ENCODE results near the gene KHDC4.

The KHDC4 gene

DNA sequence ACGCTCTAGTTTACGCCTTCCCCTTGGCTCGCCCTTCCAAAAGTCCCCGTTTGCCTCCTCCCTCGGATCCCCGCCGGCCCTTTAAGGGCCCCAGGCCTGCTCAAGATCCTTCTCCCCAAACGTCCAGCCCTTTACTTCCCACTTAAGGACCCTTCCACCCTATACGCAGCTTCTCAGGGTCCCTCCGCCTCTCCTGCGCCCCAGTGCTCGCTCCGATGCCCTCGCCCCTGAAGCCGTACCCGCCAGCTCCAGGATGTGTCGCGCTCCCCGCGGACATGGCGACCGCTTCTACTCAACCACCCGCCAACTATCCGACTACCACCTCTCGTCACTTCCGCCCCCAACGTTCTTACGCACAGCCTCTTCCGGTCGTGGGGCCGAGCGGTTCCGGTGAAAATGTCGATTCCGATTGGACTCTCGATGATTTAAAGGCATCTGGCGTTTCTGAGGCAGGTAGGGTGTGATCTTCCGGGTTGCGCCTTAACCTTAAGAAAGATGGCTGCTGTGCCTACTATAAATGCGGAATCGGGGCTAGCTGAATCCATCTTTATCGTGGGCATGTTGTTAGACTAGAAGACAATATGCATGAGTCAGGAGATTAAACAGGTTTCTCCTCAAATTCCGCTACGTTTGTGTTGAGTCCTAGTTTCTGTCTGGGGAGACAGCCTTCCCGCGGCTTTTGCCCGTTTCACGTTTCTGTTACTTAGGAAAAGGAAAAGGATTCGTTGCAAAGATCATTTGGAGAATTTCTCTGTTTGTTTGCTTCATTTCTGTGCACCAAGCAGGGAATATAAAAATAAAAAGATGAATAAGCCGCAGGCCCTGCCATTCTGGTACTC is at the start of gene KHDC4:
KHDC4 (minus strand) TSS at position 317 of the 839 bp plus-strand sequence; CDS start at position 277, 40 bp downstream.
- DNase-seq (ENCODE audit: low read depth): peak; percentile 91

- no peak for DNase-seq (ENCODE audit: low read depth)
Observed at GRCh38 chr1:155983191-155984024, 49.2 kb upstream of the KHDC4 start.

DNA sequence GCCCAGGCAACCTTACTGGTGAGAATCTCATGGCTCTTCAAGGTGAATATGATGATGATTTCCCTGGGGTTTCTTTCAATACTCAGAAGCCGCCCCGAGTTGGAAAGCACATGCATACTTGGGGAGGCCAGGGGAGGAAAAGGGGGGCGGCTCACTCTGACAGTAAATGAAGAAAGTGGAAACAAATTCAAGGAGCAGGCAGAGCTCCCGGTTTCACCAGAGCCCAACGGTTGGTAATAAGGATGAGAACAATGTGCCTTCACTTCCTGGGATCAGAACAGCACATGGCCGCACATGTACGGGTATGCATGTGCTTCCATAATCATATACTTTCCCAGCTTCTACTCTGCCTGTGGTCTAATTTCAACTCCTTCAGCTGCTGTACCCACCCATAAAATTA is 47.9 kb upstream of the KHDC4 start:
- DNase-seq (ENCODE audit: low read depth): no peak

- no peak for DNase-seq (ENCODE audit: low read depth)
Observed at GRCh38 chr1:155981266-155982088, 47.3 kb upstream of the KHDC4 start.

DNA sequence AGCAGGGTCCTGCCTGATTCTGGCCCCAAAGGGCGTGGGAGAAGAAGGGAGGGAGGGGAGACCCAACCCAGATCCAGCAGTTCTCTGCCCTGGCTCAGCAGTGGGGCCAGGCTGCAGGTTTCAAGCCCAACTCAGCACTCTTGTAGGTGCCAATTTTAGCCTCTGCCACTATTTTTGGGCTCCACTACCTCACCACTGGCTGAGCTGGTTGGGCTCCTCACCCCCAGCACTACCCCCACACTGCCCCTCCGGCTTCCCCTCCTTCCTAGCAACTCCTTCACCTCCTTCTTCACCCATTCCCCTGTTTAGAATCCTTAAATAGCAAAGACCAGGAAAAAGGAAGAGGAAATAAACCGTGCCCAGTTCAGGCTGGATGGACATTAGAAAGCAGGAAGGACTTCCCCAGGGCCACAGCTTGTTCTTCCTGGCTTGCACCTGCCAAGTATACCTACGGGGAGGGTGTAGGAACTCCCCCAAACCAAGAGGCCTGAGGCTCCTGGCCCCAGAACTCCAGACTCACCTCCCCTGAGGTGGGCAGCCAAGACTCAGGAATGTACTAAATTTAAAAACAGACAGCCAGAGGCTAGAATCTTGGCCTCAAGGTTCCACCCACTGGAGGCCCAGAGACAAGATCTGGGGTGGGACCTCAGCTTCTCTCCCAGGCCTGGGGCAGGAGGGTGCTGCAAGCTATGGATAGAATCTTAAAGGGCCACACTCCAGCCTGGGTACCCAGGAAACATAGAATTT is 45.6 kb upstream of the KHDC4 start:
- DNase-seq (ENCODE audit: low read depth): no peak

- DNase-seq (ENCODE audit: low read depth): no peak
Observed at GRCh38 chr1:155978973-155979429, 44.8 kb upstream of the KHDC4 start.

- DNase-seq (ENCODE audit: low read depth): peak; percentile 73
Observed at GRCh38 chr1:155978325-155978972, 44.2 kb upstream of the KHDC4 start, which contains the start of gene ARHGEF2. TSS of gene ARHGEF2 (minus strand) at chr1:155978547. CDS start at chr1:155978427, 120 bp downstream.

DNA sequence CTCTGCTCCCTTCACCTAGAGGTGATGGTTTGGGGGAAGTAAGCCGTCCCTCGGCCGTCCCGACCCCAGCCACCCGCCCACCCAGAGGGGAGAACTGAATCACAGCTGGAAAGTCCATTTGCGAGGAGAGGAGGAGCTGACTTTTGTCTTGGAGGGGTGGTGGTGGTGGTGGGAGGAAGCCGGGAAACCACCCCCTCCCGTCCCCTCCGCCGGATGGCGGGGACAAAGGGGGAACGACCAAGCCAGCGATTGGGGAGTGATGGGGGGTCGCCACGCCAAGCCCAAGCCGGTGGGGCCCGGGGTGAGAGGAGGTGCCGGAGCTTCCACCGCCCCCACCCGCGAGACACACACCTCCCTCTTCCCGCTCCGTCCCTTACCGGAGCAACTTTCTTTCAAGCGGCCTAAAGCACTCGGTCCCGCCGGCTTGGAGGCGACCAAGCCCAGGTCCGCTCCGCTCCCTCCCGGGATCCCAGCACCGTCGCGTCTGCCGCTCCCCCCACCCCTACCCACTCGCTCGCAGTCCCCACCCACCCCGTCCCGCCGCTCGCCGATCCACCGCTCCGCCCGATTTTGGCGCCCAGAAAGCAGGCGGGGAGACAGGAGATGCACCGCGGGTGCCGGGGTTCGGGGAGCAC is 43.6 kb upstream of the KHDC4 start:
- peak; percentile 52 for DNase-seq (ENCODE audit: low read depth)

DNA sequence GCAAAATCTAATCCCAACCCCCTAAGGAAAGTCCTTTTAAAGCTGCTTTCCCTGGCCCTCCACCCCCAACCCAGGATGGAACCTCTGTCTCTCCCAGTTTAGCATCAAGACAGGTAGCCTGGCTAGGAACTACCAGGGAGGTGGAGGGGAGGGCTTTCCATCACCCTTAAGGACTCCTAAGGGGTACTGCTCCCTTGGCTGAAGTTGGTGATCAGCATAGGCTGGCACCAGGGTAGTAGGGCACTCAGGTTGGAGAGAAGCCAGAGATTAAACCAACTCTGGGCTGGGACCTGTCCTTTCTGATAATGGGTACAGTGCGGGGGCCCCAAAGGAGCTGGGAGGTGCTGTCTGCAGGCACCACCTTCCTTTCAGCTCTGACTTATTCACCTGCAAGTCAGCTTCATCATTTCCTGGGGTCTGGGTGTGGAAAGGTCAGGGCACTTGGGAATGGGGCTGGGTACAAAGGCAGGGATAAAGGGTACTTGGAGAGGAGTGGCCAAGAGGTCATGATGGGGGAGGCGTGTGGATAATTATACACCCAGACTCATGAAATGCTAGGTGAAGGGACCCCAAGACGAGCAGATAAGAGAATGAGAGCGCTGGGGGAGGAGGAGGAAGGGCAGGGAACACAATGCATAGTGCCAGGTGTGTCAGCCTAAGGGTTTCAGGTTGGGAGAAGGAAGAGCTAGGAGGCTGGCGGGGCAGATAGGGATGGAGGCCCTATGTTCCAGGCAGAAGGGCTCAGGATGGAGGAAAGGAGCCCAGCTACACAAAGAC is 42.9 kb upstream of the KHDC4 start:
- no peak for DNase-seq (ENCODE audit: low read depth)

- DNase-seq (ENCODE audit: low read depth): peak; percentile 58
Observed at GRCh38 chr1:155976062-155976912, 42.1 kb upstream of the KHDC4 start.

DNA sequence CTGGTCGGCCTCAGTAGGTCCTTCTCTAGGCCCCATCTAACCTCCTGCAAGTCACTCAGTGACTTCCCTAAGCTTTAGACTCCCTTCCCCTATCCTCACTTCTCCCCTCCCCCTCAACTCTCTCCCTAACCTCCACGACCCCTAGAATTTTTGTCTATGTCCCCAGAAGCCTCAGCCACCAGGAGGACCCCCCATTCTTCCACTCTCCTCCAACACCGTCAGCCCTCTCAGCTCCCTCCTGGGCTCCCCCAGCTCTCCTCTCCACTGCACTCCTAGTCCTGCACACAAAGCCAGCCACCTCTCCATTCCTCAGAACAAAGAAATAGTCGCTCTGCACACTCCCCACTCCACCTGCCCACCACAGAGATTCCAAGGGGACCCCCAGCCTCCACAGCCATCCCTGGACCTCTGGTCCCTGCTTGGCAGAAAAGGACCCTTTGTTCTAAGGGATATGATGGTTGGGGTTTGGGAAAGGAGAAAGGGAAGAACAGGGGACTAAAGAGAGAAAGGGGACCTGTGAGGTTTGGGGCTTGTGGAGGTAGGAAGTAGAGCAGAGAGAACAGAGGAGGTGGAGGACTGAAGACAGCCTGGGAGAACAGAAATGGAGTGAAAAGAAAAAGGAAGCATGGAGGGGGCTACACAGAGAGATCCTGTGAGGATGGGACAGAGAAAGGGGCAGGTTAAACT is 41.3 kb upstream of the KHDC4 start:
- DNase-seq (ENCODE audit: low read depth): no peak

DNA sequence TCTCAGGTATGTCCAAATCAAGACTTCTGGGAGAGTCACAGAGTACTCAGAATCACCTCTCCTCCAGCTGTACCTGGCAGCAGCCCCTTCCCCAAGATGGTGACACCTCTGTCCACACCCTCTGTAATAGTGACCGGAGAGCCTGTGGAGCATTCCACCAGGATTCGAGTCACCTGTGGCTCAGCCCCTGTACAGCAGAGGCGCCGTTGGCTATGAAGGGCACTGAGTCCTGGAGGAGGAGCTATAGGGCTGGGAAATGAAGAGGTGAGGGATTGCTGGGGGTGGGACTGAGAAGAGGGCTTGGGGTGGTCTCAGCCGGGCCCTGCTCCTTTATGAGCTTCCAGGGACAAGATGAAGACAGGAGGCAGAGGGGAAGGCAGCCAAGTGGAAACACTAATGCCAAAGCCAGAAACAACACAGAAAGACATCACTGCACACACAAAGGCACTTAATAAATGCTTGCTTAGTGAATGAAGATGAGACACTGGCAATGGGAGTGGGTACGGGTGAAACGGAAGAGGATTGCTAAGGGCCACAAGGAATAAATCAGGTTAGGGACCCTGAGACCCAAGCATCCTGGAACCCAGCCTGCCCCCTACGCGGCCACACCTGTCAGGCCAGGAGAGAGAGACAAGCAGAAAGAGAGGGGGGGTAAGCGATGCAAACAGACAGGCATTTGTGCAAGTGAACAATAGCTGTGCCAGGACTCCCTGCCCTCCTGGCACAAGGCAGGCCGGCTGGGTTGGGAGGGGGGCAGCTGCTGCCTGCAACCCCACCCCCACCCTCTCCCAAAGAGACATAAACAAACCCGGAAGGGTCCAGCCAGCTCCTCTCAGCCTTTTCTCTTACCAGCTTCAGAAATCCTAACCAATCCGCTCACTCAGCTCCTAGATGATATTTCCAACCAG is 40.2 kb upstream of the KHDC4 start:
- no peak for DNase-seq (ENCODE audit: low read depth)

DNA sequence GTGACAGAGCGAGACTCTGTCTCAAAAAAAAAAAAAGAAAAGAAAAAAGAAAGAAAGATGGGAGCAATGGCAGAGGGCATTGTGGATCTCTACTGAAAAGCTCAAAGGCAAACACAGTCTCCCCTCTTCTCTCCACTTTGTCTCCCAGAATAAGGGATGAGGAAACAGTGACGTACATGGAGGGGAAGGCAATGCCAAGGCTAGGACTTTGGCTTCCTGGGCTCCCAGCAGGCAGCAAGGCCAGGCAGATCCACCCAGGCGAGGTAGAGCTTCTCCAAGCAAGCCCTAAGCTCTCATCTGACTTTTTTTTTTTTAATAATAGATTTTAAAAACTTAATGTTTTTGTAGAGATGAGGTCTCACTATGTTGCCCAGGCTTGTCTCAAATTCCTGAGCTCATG is 39.5 kb upstream of the KHDC4 start:
- no peak for DNase-seq (ENCODE audit: low read depth)

DNA sequence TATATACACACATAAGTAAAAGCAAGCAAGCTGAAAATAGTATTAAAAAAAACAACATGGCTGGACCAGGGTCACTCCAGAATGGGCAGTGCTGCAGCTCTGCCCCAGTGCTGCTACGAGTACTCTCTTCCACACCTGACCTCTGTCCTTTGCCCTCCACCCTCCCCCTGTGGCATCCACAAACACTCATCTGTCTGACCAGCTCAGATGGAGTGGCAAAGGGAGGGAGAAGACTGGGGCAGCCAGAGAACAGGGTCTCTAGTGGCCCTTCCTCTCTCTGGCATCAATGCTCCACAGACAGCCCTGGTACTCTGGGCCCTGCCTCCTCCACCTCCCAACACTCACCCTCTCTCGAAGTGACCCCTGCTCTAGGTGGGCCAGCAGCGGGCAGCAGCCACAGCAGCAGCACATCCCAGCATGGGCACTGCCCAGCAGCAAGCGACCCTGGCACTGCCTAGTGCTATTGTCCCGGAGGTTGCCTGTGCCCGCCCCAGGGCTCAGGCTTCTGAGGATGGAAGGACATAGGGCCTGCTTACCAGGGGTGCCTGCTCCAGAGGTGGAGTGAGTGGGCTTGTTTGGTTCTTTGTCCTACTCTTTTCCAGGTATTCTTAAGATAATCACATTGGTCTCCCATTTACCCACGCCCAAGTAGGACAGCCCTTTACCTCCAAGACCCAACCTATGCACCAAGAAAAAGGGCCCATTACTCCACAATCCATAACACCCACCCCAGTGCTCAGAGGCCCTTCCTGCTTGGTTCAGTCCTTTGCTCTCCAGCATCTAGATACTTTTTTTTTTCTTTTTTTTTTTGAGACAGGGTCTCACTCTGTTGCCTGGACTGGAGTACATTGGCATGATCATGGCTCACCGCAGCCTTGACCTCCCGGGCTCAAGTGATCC is 37.9 kb upstream of the KHDC4 start:
- no peak for DNase-seq (ENCODE audit: low read depth)

- DNase-seq (ENCODE audit: low read depth): no peak
Observed at GRCh38 chr1:155970531-155971167, 36.4 kb upstream of the KHDC4 start.

All from stimulated activated CD8-positive, alpha-beta memory T cell treated with anti-CD3 and anti-CD28 coated beads, Interleukin-12 subunit alpha, Interleukin-12 subunit beta, amount 100 ng/mL, for 1 hour (primary cell).